ENCODE measurements around the gene SEPTIN2.
"Not testable (repeated sequence)": the region's sequence is repeated elsewhere in the genome, so short reads cannot be mapped to it uniquely, and the experiment has no call there.

SEPTIN2 gene

GRCh38 chr2:241392753-241393152 lies 77.0 kb downstream of the SEPTIN2 start:
- no CpG with 5 or more reads among the region's 4 CpGs for WGBS (ENCODE audit: extremely low coverage, insufficient coverage, insufficient read length)
- not testable (repeated sequence) for H3K79me2 ChIP-seq (ENCODE audit: control insufficient read depth, insufficient read depth, low read length, poor library complexity); H3K9ac ChIP-seq (ENCODE audit: low read length); H3K14ac ChIP-seq (ENCODE audit: low read length); H4K8ac ChIP-seq (ENCODE audit: low read depth, low read length); H4K91ac ChIP-seq (ENCODE audit: low read depth, low read length); H3K4me2 ChIP-seq (ENCODE audit: low read length); DNase-seq; H3K79me1 ChIP-seq (ENCODE audit: low read length); H2AK5ac ChIP-seq (ENCODE audit: low read length); H3K36me3 ChIP-seq (ENCODE audit: control insufficient read depth in 1 of 2, insufficient read depth in 2 of 2, low read length in 2 of 2); H3K4ac ChIP-seq (ENCODE audit: low read depth, low read length); H3K27me3 ChIP-seq (ENCODE audit: insufficient read depth, low read length); H3K18ac ChIP-seq (ENCODE audit: low read length); H3K9me3 ChIP-seq (ENCODE audit: insufficient read depth, low read depth, low read length); H4K12ac ChIP-seq (ENCODE audit: low read depth, low read length); H3K23ac ChIP-seq (ENCODE audit: low read length); H3K4me3 ChIP-seq (ENCODE audit: low read depth, low read length); H2AFZ ChIP-seq (ENCODE audit: insufficient read depth, low read length, poor library complexity); H3K4me1 ChIP-seq (ENCODE audit: control insufficient read depth in 1 of 2, insufficient read depth in 2 of 2, low read length in 2 of 2); H2BK120ac ChIP-seq (ENCODE audit: insufficient read depth, low read length, poor library complexity); H2BK12ac ChIP-seq (ENCODE audit: low read length); H3K27ac ChIP-seq (ENCODE audit: low read depth, low read length); H2BK5ac ChIP-seq (ENCODE audit: low read depth, low read length, poor library complexity)

GRCh38 chr2:241393524-241394196 lies 77.9 kb downstream of the SEPTIN2 start:
- no peak overlapping the region for H3K9ac ChIP-seq (ENCODE audit: low read length)
- no peak overlapping the region for H3K18ac ChIP-seq (ENCODE audit: low read length)
- H2BK120ac ChIP-seq (ENCODE audit: insufficient read depth, low read length, poor library complexity), result no peak overlapping the region
- no peaks in the 10 kb centered on the region for H3K27me3 ChIP-seq (ENCODE audit: insufficient read depth, low read length)
- no peak overlapping the region for H3K4ac ChIP-seq (ENCODE audit: low read depth, low read length)
- no CpG with 5 or more reads among the region's 3 CpGs for WGBS (ENCODE audit: extremely low coverage, insufficient coverage, insufficient read length)
- peaks cover 0 to 2% of the 10 kb centered on the region in 2 experiments for H3K36me3 ChIP-seq (ENCODE audit: control insufficient read depth in 1 of 2, insufficient read depth in 2 of 2, low read length in 2 of 2)
- H3K9me3 ChIP-seq (ENCODE audit: insufficient read depth, low read depth, low read length), result no peaks in the 10 kb centered on the region
- no peak overlapping the region for H4K91ac ChIP-seq (ENCODE audit: low read depth, low read length)
- no peak overlapping the region for H3K14ac ChIP-seq (ENCODE audit: low read length)
- no peak overlapping the region for H2BK5ac ChIP-seq (ENCODE audit: low read depth, low read length, poor library complexity)
- no peaks in the 10 kb centered on the region for H3K4me1 ChIP-seq (ENCODE audit: control insufficient read depth in 1 of 2, insufficient read depth in 2 of 2, low read length in 2 of 2)
- H4K12ac ChIP-seq (ENCODE audit: low read depth, low read length), result no peak overlapping the region
- DNase-seq, result no peak
- H3K27ac ChIP-seq (ENCODE audit: low read depth, low read length), result no peak overlapping the region
- H3K79me2 ChIP-seq (ENCODE audit: control insufficient read depth, insufficient read depth, low read length, poor library complexity), result no peaks in the 10 kb centered on the region
- H2AFZ ChIP-seq (ENCODE audit: insufficient read depth, low read length, poor library complexity), result no peak overlapping the region
- H2AK5ac ChIP-seq (ENCODE audit: low read length), result no peak overlapping the region
- H4K8ac ChIP-seq (ENCODE audit: low read depth, low read length), result no peak overlapping the region
- H3K79me1 ChIP-seq (ENCODE audit: low read length), result no peaks in the 10 kb centered on the region
- H3K4me2 ChIP-seq (ENCODE audit: low read length), result no peak overlapping the region
- H2BK12ac ChIP-seq (ENCODE audit: low read length), result no peak overlapping the region
- H3K4me3 ChIP-seq (ENCODE audit: low read depth, low read length), result no peak overlapping the region
- H3K23ac ChIP-seq (ENCODE audit: low read length), result no peak overlapping the region

- H3K14ac ChIP-seq (ENCODE audit: low read length), result not testable (repeated sequence)
These were observed 81.1 kb downstream of the SEPTIN2 start for GRCh38 chr2:241396809-241397208.

GRCh38 chr2:241399941-241400922 lies 84.5 kb downstream of the SEPTIN2 start:
- H2AFZ ChIP-seq (ENCODE audit: insufficient read depth, low read length, poor library complexity), result no peak overlapping the region
- H4K8ac ChIP-seq (ENCODE audit: low read depth, low read length), result no peak overlapping the region
- no peaks in the 10 kb centered on the region for H3K79me1 ChIP-seq (ENCODE audit: low read length)
- no peaks in the 10 kb centered on the region for H3K27me3 ChIP-seq (ENCODE audit: insufficient read depth, low read length)
- no peak overlapping the region for H3K4me2 ChIP-seq (ENCODE audit: low read length)
- H3K36me3 ChIP-seq (ENCODE audit: control insufficient read depth in 1 of 2, insufficient read depth in 2 of 2, low read length in 2 of 2), result no peaks in the 10 kb centered on the region
- no peak overlapping the region for H2AK5ac ChIP-seq (ENCODE audit: low read length)
- no peak overlapping the region for H3K18ac ChIP-seq (ENCODE audit: low read length)
- H3K9me3 ChIP-seq (ENCODE audit: insufficient read depth, low read depth, low read length), result no peaks in the 10 kb centered on the region
- H3K14ac ChIP-seq (ENCODE audit: low read length), result no peak overlapping the region
- no peak overlapping the region for H2BK120ac ChIP-seq (ENCODE audit: insufficient read depth, low read length, poor library complexity)
- H4K91ac ChIP-seq (ENCODE audit: low read depth, low read length), result no peak overlapping the region
- no peak overlapping the region for H3K4me3 ChIP-seq (ENCODE audit: low read depth, low read length)
- H3K27ac ChIP-seq (ENCODE audit: low read depth, low read length), result no peak overlapping the region
- DNase-seq, result no peak
- no peak overlapping the region for H2BK12ac ChIP-seq (ENCODE audit: low read length)
- WGBS (ENCODE audit: extremely low coverage, insufficient coverage, insufficient read length), result no CpG with 5 or more reads among the region's 10 CpGs
- H4K12ac ChIP-seq (ENCODE audit: low read depth, low read length), result no peak overlapping the region
- peaks cover 0 to 2% of the 10 kb centered on the region in 2 experiments for H3K4me1 ChIP-seq (ENCODE audit: control insufficient read depth in 1 of 2, insufficient read depth in 2 of 2, low read length in 2 of 2)
- H3K79me2 ChIP-seq (ENCODE audit: control insufficient read depth, insufficient read depth, low read length, poor library complexity), result no peaks in the 10 kb centered on the region
- H3K4ac ChIP-seq (ENCODE audit: low read depth, low read length), result no peak overlapping the region
- no peak overlapping the region for H2BK5ac ChIP-seq (ENCODE audit: low read depth, low read length, poor library complexity)
- no peak overlapping the region for H3K23ac ChIP-seq (ENCODE audit: low read length)
- H3K9ac ChIP-seq (ENCODE audit: low read length), result no peak overlapping the region

More at GRCh38 chr2:241396809-241397208, 81.1 kb downstream of the SEPTIN2 start:
- H2BK12ac ChIP-seq (ENCODE audit: low read length); H3K27ac ChIP-seq (ENCODE audit: low read depth, low read length); H2AK5ac ChIP-seq (ENCODE audit: low read length); H3K18ac ChIP-seq (ENCODE audit: low read length); H3K27me3 ChIP-seq (ENCODE audit: insufficient read depth, low read length); H3K9me3 ChIP-seq (ENCODE audit: insufficient read depth, low read depth, low read length); H3K4ac ChIP-seq (ENCODE audit: low read depth, low read length); H3K36me3 ChIP-seq (ENCODE audit: control insufficient read depth in 1 of 2, insufficient read depth in 2 of 2, low read length in 2 of 2); DNase-seq; H3K23ac ChIP-seq (ENCODE audit: low read length); H3K4me3 ChIP-seq (ENCODE audit: low read depth, low read length); H2AFZ ChIP-seq (ENCODE audit: insufficient read depth, low read length, poor library complexity); H4K91ac ChIP-seq (ENCODE audit: low read depth, low read length); H4K12ac ChIP-seq (ENCODE audit: low read depth, low read length); H3K79me1 ChIP-seq (ENCODE audit: low read length); H4K8ac ChIP-seq (ENCODE audit: low read depth, low read length); H2BK120ac ChIP-seq (ENCODE audit: insufficient read depth, low read length, poor library complexity); H3K4me1 ChIP-seq (ENCODE audit: control insufficient read depth in 1 of 2, insufficient read depth in 2 of 2, low read length in 2 of 2); H2BK5ac ChIP-seq (ENCODE audit: low read depth, low read length, poor library complexity); H3K79me2 ChIP-seq (ENCODE audit: control insufficient read depth, insufficient read depth, low read length, poor library complexity); H3K4me2 ChIP-seq (ENCODE audit: low read length); H3K9ac ChIP-seq (ENCODE audit: low read length): not testable (repeated sequence)
- no CpG with 5 or more reads among the region's 6 CpGs for WGBS (ENCODE audit: extremely low coverage, insufficient coverage, insufficient read length)

All from trophoblast cell (in vitro differentiated cells and primary cell).